ENCODE results near the gene GUK1. TPM values are rescaled to one million over a fixed set of nuclear protein-coding genes. Genes with fewer than 3 reads are reported as not detected.

The GUK1 gene
- total RNA-seq, 1 donor, result 278 TPM

GRCh38 chr1:228168563-228169270 is 28.6 kb downstream of the GUK1 start:
- Histone ChIP-seq H3K4me2 (ENCODE audit: insufficient read depth, low read length) (no peak overlapping the region), H4K20me1 (ENCODE audit: insufficient read depth, low read length) (peaks cover 7% of the 10 kb centered on the region), H3K4me1 (ENCODE audit: insufficient read depth, low read length) (peaks cover 12% of the 10 kb centered on the region), H3K9me3 (ENCODE audit: low read depth, low read length) (no peaks in the 10 kb centered on the region), H3K27ac (ENCODE audit: low read depth, low read length) (no peak overlapping the region), H2AFZ (ENCODE audit: low read length) (no peak overlapping the region), H3K36me3 (ENCODE audit: insufficient read depth, low read length) (no peaks in the 10 kb centered on the region), H3K79me2 (ENCODE audit: insufficient read depth, low read length) (peaks cover 27% of the 10 kb centered on the region), H3K27me3 (ENCODE audit: insufficient read depth, low read length) (no peaks in the 10 kb centered on the region), H3K4me3 (ENCODE audit: insufficient read depth, low read length) (no peak overlapping the region)
- no peak for DNase-seq (ENCODE audit: insufficient read length, low spot score, missing footprints)
- no peak for TF ChIP-seq CTCF (IDR thresholded peaks at IDR 0.05; ENCODE audit: extremely low read depth, low read depth, low read length)

DNA sequence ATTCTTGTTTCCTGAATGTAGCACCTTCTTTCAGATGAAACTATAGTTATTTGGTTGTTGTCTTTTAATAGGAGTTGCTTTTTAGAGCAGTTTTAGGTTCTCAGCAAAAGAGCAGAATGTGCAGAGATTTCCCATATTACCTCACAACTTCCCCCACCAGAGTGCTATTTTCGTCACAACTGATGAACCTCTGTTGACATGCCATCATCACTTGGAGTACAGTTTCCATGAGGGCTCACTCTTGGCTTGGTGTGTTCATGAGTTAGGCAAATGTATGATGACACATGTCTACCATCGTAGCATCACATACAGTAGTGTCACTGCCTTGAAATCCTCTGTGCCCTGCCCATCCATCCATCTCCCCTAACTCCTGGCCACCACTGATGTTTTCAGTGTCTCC is 29.3 kb downstream of the GUK1 start:
- Histone ChIP-seq H3K27me3 (ENCODE audit: insufficient read depth, low read length) (no peaks in the 10 kb centered on the region), H3K79me2 (ENCODE audit: insufficient read depth, low read length) (peaks cover 28% of the 10 kb centered on the region), H3K4me3 (ENCODE audit: insufficient read depth, low read length) (no peak overlapping the region), H3K27ac (ENCODE audit: low read depth, low read length) (no peak overlapping the region), H4K20me1 (ENCODE audit: insufficient read depth, low read length) (peaks cover 9% of the 10 kb centered on the region), H3K4me2 (ENCODE audit: insufficient read depth, low read length) (no peak overlapping the region), H3K36me3 (ENCODE audit: insufficient read depth, low read length) (no peaks in the 10 kb centered on the region), H3K4me1 (ENCODE audit: insufficient read depth, low read length) (peaks cover 12% of the 10 kb centered on the region), H3K9me3 (ENCODE audit: low read depth, low read length) (no peaks in the 10 kb centered on the region), H2AFZ (ENCODE audit: low read length) (no peak overlapping the region)
- no peak for TF ChIP-seq CTCF (IDR thresholded peaks at IDR 0.05; ENCODE audit: extremely low read depth, low read depth, low read length)
- DNase-seq (ENCODE audit: insufficient read length, low spot score, missing footprints), result no peak

DNA sequence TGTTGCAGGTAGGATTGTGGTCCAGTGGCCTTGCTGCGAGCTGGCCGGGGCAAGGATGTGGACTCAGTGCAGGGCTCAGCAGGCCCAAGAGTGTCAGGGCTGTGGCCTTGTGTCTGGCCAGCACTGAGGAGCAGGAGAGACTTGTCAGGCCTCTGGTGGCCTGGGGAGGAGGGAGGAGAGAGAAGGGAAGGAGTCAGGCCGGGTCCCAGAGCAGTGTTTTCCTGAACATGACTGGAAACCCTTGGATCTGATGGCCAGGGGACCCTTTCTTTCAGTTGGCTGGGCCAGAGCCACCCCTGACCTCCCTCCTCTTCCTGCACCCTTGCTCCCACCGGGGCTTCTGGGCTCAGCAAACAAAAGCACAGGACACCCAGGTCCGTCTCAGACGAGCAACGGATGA is 30.6 kb downstream of the GUK1 start:
- no peak for DNase-seq (ENCODE audit: insufficient read length, low spot score, missing footprints)
- Histone ChIP-seq H3K79me2 (ENCODE audit: insufficient read depth, low read length) (peaks cover 28% of the 10 kb centered on the region), H2AFZ (ENCODE audit: low read length) (no peak overlapping the region), H3K27ac (ENCODE audit: low read depth, low read length) (no peak overlapping the region), H3K36me3 (ENCODE audit: insufficient read depth, low read length) (no peaks in the 10 kb centered on the region), H3K9me3 (ENCODE audit: low read depth, low read length) (no peaks in the 10 kb centered on the region), H3K4me2 (ENCODE audit: insufficient read depth, low read length) (no peak overlapping the region), H3K4me3 (ENCODE audit: insufficient read depth, low read length) (no peak overlapping the region), H3K27me3 (ENCODE audit: insufficient read depth, low read length) (no peaks in the 10 kb centered on the region), H4K20me1 (ENCODE audit: insufficient read depth, low read length) (peaks cover 15% of the 10 kb centered on the region), H3K4me1 (ENCODE audit: insufficient read depth, low read length) (peaks cover 8% of the 10 kb centered on the region)
- TF ChIP-seq CTCF (IDR thresholded peaks at IDR 0.05; ENCODE audit: extremely low read depth, low read depth, low read length), result no peak

GRCh38 chr1:228171221-228171891 is 31.3 kb downstream of the GUK1 start:
- H3K4me3 ChIP-seq (ENCODE audit: insufficient read depth, low read length), result no peak overlapping the region
- H2AFZ ChIP-seq (ENCODE audit: low read length), result no peak overlapping the region
- no peaks in the 10 kb centered on the region for H3K36me3 ChIP-seq (ENCODE audit: insufficient read depth, low read length)
- DNase-seq (ENCODE audit: insufficient read length, low spot score, missing footprints), result peak; percentile 65
- no peaks in the 10 kb centered on the region for H3K27me3 ChIP-seq (ENCODE audit: insufficient read depth, low read length)
- H4K20me1 ChIP-seq (ENCODE audit: insufficient read depth, low read length), result peaks cover 15% of the 10 kb centered on the region
- H3K4me2 ChIP-seq (ENCODE audit: insufficient read depth, low read length), result no peak overlapping the region
- no peak overlapping the region for H3K27ac ChIP-seq (ENCODE audit: low read depth, low read length)
- H3K4me1 ChIP-seq (ENCODE audit: insufficient read depth, low read length), result peaks cover 6% of the 10 kb centered on the region
- H3K9me3 ChIP-seq (ENCODE audit: low read depth, low read length), result no peaks in the 10 kb centered on the region
- peaks cover 27% of the 10 kb centered on the region for H3K79me2 ChIP-seq (ENCODE audit: insufficient read depth, low read length)
- TF ChIP-seq CTCF (IDR thresholded peaks at IDR 0.05; ENCODE audit: extremely low read depth, low read depth, low read length), result no peak
